ENCODE results near the gene E2F4.

E2F4 gene

GRCh38 chr16:67245674-67246080, 53.7 kb downstream of the E2F4 start:
- DNase-seq (ENCODE audit: extremely low spot score), result no peak
- ChIA-PET POLR2A (interaction anchor here (0.9 to 5.3 kb wide), 8 partner anchors 8 to 414 kb away, joined by 4 to 41 read pairs (median 6); partner anchors contain the start of genes ACD, E2F4 and TMEM208), CTCF (interaction anchor here (1.4 kb wide), 1 partner anchor 19 kb away, joined by 3 read pairs; the partner anchor contains the start of gene TMEM208)
- TF ChIP-seq NFRKB (IDR thresholded peaks at IDR 0.05) (no peak), L3MBTL2 (conservative IDR thresholded peaks at IDR 0.05) (no peak), HDGF (IDR thresholded peaks at IDR 0.05; ENCODE audit: borderline replicate concordance) (no peak), LEF1 (IDR thresholded peaks at IDR 0.05; ENCODE audit: borderline replicate concordance) (no peak), SUZ12 (IDR thresholded peaks at IDR 0.05) (no peak), ZNF384 (IDR thresholded peaks at IDR 0.05) (no peak), CTBP1 (IDR thresholded peaks at IDR 0.05; ENCODE audit: borderline replicate concordance) (no peak)

- peak; percentile 65 for DNase-seq (ENCODE audit: extremely low spot score)
- ChIA-PET POLR2A (interaction anchor here (0.6 to 5.3 kb wide), 12 partner anchors 9 to 414 kb away, joined by 3 to 41 read pairs (median 5); partner anchors contain the start of genes ACD, E2F4, FBXL8 and TMEM208), CTCF (interaction anchor here (1.4 kb wide), 1 partner anchor 20 kb away, joined by 3 read pairs; the partner anchor contains the start of gene TMEM208)
- TF ChIP-seq FOXM1 (IDR thresholded peaks at IDR 0.05; ENCODE audit: borderline replicate concordance) (no peak), FOXA1 (IDR thresholded peaks at IDR 0.05) (no peak), TARDBP (IDR thresholded peaks at IDR 0.05) (no peak), LEF1 (IDR thresholded peaks at IDR 0.05; ENCODE audit: borderline replicate concordance) (no peak), FOXK2 (IDR thresholded peaks at IDR 0.05) (no peak), ELF4 (IDR thresholded peaks at IDR 0.05) (no peak), CTBP1 (IDR thresholded peaks at IDR 0.05; ENCODE audit: borderline replicate concordance) (no peak; the same call in 1 of the 2 replicates), NFRKB (IDR thresholded peaks at IDR 0.05) (no peak), L3MBTL2 (conservative IDR thresholded peaks at IDR 0.05) (peak; percentile 73), SP1 (IDR thresholded peaks at IDR 0.05) (no peak), SUZ12 (IDR thresholded peaks at IDR 0.05) (no peak), BHLHE40 (IDR thresholded peaks at IDR 0.05; ENCODE audit: borderline replicate concordance) (no peak), HDGF (IDR thresholded peaks at IDR 0.05; ENCODE audit: borderline replicate concordance) (0 out of 2 replicates have a peak, but pooled peaks have one; percentile 13)
Observed at GRCh38 chr16:67246081-67246755, 54.3 kb downstream of the E2F4 start.

GRCh38 chr16:67246756-67247191, 54.8 kb downstream of the E2F4 start:
- no peak for TF ChIP-seq CTBP1 (IDR thresholded peaks at IDR 0.05; ENCODE audit: borderline replicate concordance)
- TF ChIP-seq PKNOX1 (IDR thresholded peaks at IDR 0.05), result no peak
- TF ChIP-seq FOXA1 (IDR thresholded peaks at IDR 0.05), result no peak
- TF ChIP-seq HDGF (IDR thresholded peaks at IDR 0.05; ENCODE audit: borderline replicate concordance), result no peak
- no peak for TF ChIP-seq SUZ12 (IDR thresholded peaks at IDR 0.05)
- TF ChIP-seq FOXK2 (IDR thresholded peaks at IDR 0.05), result no peak
- no peak for TF ChIP-seq ARNT (IDR thresholded peaks at IDR 0.05)
- no peak for TF ChIP-seq ELF4 (IDR thresholded peaks at IDR 0.05)
- TF ChIP-seq NFRKB (IDR thresholded peaks at IDR 0.05), result no peak
- TF ChIP-seq TARDBP (IDR thresholded peaks at IDR 0.05), result no peak
- no peak for TF ChIP-seq FOXM1 (IDR thresholded peaks at IDR 0.05; ENCODE audit: borderline replicate concordance)
- no peak for TF ChIP-seq SP1 (IDR thresholded peaks at IDR 0.05)
- TF ChIP-seq L3MBTL2 (conservative IDR thresholded peaks at IDR 0.05), result no peak
- no peak for TF ChIP-seq BHLHE40 (IDR thresholded peaks at IDR 0.05; ENCODE audit: borderline replicate concordance)
- no peak for TF ChIP-seq LEF1 (IDR thresholded peaks at IDR 0.05; ENCODE audit: borderline replicate concordance)
- no peak for TF ChIP-seq ZNF384 (IDR thresholded peaks at IDR 0.05)
- peak; percentile 25 for DNase-seq (ENCODE audit: extremely low spot score)
- ChIA-PET POLR2A (interaction anchor here (0.6 to 5.3 kb wide), 13 partner anchors 9 to 413 kb away, joined by 3 to 41 read pairs (median 5); partner anchors contain the start of genes ACD, E2F4, FBXL8 and TMEM208), CTCF (interaction anchor here (1.4 kb wide), 1 partner anchor 20 kb away, joined by 3 read pairs; the partner anchor contains the start of gene TMEM208)

- TF ChIP-seq HDGF (IDR thresholded peaks at IDR 0.05; ENCODE audit: borderline replicate concordance) (peak; percentile 97; the same call in 1 of the 2 replicates), SP1 (IDR thresholded peaks at IDR 0.05) (no peak), CTBP1 (IDR thresholded peaks at IDR 0.05; ENCODE audit: borderline replicate concordance) (no peak), SUZ12 (IDR thresholded peaks at IDR 0.05) (no peak), ELF4 (IDR thresholded peaks at IDR 0.05) (no peak), L3MBTL2 (conservative IDR thresholded peaks at IDR 0.05) (peak; percentile 94), ZNF384 (IDR thresholded peaks at IDR 0.05) (no peak)
- peak; percentile 93 for DNase-seq (ENCODE audit: extremely low spot score)
- ChIA-PET CTCF (interaction anchor here (1.4 to 2.7 kb wide), 2 partner anchors 13 to 21 kb away, joined by 3 to 10 read pairs; partner anchors contain the start of gene TMEM208), POLR2A (interaction anchor here (0.7 to 5.3 kb wide), 18 partner anchors 9 to 180 kb away, joined by 3 to 41 read pairs (median 4); partner anchors contain the start of genes E2F4, PLEKHG4 and TMEM208)
Observed at GRCh38 chr16:67247192-67248072, 55.5 kb downstream of the E2F4 start, which contains the start of gene FHOD1. FHOD1 (minus strand) TSS chr16:67247481; CDS start chr16:67247410, 71 bp downstream.

GRCh38 chr16:67248073-67248400, 56.1 kb downstream of the E2F4 start:
- ChIA-PET POLR2A (interaction anchor here (0.7 to 5.3 kb wide), 17 partner anchors 8 to 180 kb away, joined by 3 to 41 read pairs (median 3); partner anchors contain the start of genes PLEKHG4 and TMEM208), CTCF (interaction anchor here (0.6 to 2.7 kb wide), 2 partner anchors 13 to 380 kb away, joined by 3 to 10 read pairs; no protein-coding TSS in a partner anchor)

More at GRCh38 chr16:67248073-67248400, 56.1 kb downstream of the E2F4 start:
- TF ChIP-seq BHLHE40 (IDR thresholded peaks at IDR 0.05; ENCODE audit: borderline replicate concordance), result no peak
- no peak for DNase-seq (ENCODE audit: extremely low spot score)

All from HEK293T (cell line).